DMS114 treated with DMSO at 0.1 percent for 48 hours (cell line): ENCODE results near the gene EXOG.
A peak's percentile ranks its signal among the peaks of the same experiment; 100 is the strongest.

Source experiments
- DNase-seq: peaks from one replicate; lab custom pipeline; 2025; ENCODE audit not compliant: unreplicated experiment; lab: John Stamatoyannopoulos, UW

Gene EXOG

DNA sequence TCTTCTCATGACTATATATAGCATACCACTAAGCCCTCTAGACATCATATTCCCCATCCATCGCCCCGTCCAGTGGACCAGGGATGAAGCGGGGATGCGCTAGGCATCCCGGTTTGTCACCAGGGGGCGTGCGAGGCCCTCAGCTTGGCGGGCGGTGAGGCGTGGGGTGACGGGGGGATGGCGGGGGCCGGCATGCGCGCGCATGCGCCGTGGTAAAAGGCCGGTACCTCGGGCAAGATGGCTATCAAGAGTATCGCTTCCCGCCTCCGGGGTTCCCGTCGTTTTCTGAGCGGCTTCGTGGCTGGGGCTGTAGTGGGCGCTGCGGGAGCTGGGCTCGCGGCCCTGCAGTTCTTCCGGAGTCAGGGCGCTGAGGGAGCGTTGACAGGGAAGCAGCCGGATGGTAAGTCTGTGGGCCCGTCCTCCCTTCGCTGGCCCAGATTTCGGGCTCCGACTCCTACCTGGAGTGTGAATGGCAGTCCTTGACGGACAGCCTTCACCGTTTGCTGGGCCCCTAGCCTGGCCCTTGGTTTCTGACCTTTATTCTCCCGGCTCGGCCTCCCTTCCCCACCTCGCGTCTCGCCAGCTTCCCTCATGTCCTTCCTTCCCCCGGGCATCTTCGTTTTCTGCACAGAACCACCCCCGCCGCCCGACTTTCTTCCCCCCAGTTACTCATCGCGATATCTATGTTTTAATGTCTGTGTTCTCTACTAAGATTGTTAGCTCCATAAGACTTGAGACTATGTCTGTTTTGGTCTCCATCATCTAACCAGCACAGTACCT, at the start of gene EXOG:
TSS of gene EXOG (plus strand) at position 210 of the 780 bp plus-strand sequence. CDS start at position 238, 28 bp downstream.
- peak; percentile 77 for DNase-seq

- DNase-seq, result no peak
Observed at GRCh38 chr3:38446812-38447211, 49.3 kb upstream of the EXOG start.

DNA sequence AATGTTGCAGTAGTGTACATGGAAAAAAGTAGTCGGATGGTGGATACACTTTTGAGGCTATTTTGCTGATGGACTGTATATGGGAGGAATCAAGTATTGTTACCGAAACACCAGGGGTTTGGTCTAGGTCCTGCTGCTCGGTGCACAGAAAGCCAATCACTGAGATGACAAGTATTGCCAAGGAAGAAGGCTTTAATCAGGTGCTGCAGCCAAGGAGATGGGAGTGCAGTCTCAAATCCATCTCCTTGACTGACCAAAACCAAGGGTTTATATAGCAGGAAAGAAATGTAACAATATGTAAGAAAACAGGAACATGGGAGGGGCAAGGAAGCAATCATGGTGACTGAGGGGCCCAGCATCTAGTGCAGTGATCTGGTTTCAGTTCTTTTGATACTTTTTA, 45.3 kb upstream of the EXOG start:
- DNase-seq, result no peak

GRCh38 chr3:38453075-38453912, 42.8 kb upstream of the EXOG start, which contains the start of gene ACVR2B:
TSS of gene ACVR2B (plus strand) at chr3:38453890. CDS start at chr3:38454323, 433 bp downstream.
- peak; percentile 62 for DNase-seq

DNA sequence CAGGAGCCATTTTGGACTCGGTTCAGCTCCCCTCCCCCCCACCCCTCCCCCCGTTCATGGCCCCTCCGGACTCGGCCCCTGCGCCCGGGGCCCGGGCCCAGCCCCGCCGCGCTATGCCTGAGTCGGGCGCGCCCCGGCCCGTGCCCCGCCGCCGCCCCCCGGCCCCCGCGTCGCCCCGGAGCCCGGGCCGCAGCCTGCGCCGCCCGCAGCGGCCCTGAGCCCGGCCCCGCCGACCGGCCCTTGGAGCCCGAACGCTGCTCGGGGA, 42.3 kb upstream of the EXOG start:
- no peak for DNase-seq

DNA sequence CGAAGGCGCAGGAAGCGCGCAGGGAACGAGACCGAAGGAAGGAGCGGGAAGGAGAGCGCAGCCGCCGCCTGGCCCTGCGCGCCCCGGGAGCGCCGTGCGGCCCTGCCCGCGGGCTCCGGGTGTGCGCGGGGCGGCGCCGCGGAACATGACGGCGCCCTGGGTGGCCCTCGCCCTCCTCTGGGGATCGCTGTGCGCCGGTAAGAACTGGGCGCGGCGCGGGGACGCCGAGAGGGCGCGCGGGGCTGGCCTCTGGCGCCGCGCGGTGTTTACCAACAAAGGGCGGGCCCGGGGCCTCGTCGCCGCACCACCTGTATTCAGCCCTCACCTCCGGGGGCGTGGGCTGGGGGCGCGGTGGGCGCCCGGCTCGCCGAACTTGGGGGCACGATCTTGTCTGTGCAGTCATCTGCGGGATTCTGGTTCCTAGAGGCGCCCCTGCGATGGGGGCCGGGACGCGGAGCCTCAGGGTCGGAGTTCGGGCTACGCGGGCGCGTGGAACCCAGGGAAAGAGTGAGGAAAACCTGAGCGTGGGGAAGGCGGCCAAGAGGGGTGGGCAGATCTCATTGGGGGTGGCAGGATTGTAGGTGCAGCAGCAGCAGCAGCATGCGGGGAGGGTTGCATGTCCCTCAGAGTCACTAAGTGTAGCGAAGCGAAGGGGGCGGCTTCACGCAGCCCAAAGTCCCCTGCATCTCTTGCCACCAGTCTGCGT, 41.8 kb upstream of the EXOG start:
- DNase-seq, result no peak

GRCh38 chr3:38454884-38455638, 41.1 kb upstream of the EXOG start:
- peak; percentile 24 for DNase-seq

DNA sequence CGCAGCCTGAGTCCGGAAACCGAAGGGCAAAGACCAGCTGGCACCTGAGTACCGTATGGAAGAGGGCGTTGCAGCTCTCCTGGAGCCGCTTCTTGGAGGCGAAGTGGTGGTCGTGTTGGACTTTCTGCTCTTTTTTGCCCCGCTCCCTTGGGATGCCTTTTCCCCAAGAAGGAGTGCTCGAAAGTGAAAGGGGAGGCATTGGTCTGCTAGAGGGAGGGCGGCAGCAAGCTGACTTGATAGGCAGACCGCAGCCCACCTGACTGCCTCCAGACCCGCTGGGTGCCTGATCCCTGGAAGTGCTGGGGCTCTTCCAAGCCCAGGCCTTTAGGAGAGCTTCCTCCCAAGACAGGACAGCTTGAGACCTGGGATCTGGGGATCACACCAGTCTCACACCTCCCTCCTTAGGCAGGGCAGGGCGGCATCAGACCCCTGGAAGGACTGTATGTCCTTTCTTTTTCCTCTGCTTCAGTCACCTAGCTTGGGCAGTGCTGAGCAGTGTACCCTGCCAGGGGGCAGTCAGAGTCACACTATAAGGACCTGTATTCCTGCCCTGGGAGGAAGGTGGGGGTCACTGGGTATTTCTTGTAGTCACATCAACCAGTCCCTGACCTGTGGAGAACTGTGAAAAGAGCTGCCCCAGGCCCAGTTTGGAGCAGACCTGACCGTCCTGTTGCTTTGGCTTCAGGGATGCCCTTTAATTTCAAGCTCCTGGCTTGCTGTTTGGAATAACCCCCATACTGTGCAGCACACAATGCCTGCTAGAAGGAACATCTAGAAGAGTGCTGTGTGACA, 40.3 kb upstream of the EXOG start:
- no peak for DNase-seq

GRCh38 chr3:38457111-38458003, 38.8 kb upstream of the EXOG start:
- DNase-seq, result no peak

DNA sequence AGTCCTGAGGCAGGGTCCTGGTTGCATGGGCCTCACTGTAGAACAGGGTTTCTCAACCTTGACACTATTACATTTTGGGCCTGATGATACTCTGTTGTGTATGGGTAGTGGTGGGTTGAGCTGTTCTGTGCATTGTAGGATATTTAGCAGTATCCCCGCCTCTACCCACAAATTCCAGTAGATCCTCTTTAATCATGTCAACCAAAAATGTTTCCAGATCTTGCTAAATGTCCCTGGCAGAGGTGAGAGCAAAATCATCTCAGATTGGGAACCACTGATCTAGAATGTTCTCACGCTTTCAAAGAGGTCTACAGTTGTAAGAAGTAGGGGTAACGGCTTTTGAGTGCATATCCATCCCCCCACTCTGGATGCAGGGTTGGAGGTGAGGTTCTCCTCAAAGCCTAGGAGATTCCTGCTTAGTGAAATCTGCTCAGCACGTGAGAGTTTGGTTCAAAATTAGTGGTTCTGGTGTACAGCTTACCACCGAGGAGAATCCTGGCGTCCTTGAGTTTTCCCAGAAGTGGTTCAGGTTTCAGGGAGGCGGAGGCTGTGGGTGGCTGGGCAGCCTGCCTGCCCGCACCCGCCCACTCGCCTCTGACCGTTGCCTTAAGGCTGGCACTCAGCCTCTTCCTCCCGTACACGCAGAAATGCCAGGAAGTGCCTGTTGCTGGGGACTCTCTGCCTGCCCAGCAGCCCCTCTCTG, 37.2 kb upstream of the EXOG start:
- DNase-seq, result no peak

DNA sequence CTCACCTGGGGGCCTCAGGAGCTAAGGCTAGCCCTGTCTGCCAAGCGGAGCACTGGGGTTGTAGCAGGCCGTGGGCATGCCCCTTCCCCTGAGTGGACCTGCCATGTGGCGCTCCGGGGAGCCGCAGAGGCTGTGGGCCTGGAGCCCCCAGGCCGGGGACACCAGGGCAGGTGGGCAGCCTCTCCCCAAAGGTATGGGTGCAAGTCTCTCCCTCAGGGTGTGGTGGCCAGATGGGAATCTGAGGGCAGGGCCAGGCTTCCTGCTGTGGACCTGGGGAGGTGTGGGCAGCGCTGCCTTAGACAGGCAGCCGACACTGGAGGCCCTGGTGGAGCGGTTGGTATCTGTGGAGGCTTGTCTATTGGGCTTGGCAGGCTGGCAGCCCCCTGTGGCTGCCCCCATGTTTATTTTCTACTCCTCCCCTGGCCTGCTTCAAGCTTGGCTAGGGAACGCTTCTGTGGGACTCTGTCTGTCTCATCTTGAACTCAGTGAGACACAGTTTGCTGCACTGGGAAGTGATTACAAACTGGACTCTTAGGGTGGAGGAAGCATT, 36.6 kb upstream of the EXOG start:
- no peak for DNase-seq

- no peak for DNase-seq
Observed at GRCh38 chr3:38460377-38461270, 35.5 kb upstream of the EXOG start.

DNA sequence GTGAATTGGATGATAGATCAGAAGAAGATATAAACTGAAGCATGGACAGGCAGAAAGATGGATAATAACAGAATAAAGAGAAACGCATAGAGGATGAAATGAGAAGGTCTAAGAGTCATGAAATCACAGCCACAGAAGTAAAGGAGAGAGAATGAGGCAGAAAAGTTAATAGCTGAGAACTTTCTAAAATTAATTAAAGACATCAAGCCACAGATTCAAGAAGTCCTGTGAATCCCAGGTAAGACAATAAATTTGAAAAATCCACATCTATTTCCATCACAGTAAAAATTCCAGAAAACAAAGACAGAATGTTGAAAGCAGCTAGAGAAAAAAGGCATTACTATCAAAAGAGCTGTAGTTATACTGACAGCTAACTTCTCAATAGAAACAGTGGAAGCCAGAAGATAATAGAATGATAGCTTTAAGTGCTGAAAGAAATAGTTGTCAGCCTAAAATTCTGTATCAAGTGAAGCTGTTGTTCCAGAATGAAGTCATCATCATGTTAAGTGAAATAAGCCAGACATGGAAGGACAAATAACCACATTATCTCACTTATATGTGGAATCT, 30.5 kb upstream of the EXOG start:
- DNase-seq, result no peak

GRCh38 chr3:38468765-38469164, 27.4 kb upstream of the EXOG start:
- DNase-seq, result no peak

GRCh38 chr3:38469852-38470251, 26.3 kb upstream of the EXOG start:
- DNase-seq, result no peak

GRCh38 chr3:38471260-38471857, 24.8 kb upstream of the EXOG start:
- no peak for DNase-seq

DNA sequence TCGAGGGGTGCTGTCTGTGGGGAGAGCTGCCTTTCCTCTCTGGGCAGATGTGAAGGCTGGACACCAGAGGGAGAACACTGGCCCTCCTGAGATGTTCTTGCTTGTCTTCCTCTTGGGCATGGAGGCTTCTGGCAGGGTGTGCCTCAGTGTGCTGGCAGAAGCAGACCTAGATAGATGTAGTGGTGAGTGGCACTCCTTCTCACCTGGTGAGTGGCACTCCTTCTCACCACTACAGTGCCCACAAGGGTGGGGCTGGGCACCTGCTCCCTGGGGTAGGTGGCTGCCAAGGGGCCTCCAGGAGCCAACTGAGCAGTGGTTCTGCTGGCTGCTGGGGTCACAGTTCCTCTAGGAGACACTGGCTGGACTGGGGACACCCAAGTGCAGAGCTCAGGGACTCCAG, 23.8 kb upstream of the EXOG start:
- no peak for DNase-seq
